IgD-negative memory B cell (primary cell): ENCODE results near the gene RCN2. TPM values are rescaled to one million over a fixed set of nuclear protein-coding genes. Genes with fewer than 3 reads are reported as not detected.
A peak's percentile ranks its signal among the peaks of the same experiment; 100 is the strongest.
"Not testable (repeated sequence)": the region's sequence is repeated elsewhere in the genome, so short reads cannot be mapped to it uniquely, and the experiment has no call there.

Experiments used
- H3K27ac Mint-ChIP-seq, 3 donors: one replicate each; pipeline ENCODE4 v1.8.0; 2020 to 2022; ENCODE audit warnings: mild to moderate bottlenecking in 3 of 3, mixed read lengths in 3 of 3, moderate library complexity in 1 of 3
- H3K27me3 Mint-ChIP-seq: one replicate; pipeline ENCODE4 v1.8.0; 2021; ENCODE audit warnings: mixed read lengths
- H3K36me3 Mint-ChIP-seq: one replicate; pipeline ENCODE4 v1.8.0; 2020; ENCODE audit warnings: mild to moderate bottlenecking, mixed read lengths
- H3K4me1 Mint-ChIP-seq, 3 donors: one replicate each; pipeline ENCODE4 v1.8.0; 2020 to 2022; ENCODE audit warnings: mixed read lengths in 3 of 3, mild to moderate bottlenecking in 1 of 3
- H3K4me3 Mint-ChIP-seq, 4 donors: one replicate each; pipeline ENCODE4 v1.8.0; 2020 to 2022; ENCODE audit warnings: mild to moderate bottlenecking in 4 of 4, mixed read lengths in 4 of 4, moderate library complexity in 3 of 4
- H3K9me3 Mint-ChIP-seq, 3 donors: one replicate each; pipeline ENCODE4 v1.8.0; 2020 to 2021; ENCODE audit warnings: mixed read lengths in 3 of 3, mild to moderate bottlenecking in 1 of 3
- polyA plus RNA-seq: library from polyadenylated mRNA; unstranded; fragments of 300-500 nt; fragmentation: Illumina TruSeq; gene quantifications from one replicate; pipeline ENCODE4 v1.2.3, GENCODE V29; 2021

RCN2 gene
- polyA plus RNA-seq, 1 donor from 2014 or later = 46.6 TPM

DNA sequence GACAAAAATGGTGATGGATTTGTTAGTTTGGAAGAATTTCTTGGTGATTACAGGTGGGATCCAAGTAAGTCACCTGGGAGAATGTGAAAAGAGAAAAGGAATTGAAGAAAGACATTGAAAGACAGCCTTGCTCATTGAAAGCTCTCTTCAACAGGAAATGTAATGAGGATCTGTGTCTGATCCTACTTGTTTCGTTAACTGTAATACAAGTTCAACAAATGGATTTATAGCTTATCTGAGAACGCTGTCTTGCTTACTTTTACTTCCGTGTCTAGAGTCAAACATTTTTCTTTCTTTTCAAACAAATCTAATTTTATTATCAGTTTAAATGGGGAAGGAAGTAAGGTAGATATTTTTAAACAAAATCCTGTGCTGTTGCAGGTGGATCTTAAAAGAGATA, 15.9 kb downstream of the RCN2 start:
- peaks cover 18% of the 10 kb centered on the region for H3K36me3 Mint-ChIP-seq
- peaks cover 24 to 33% (median 32%) of the 10 kb centered on the region in 3 donors for H3K4me1 Mint-ChIP-seq
- peak overlapping the region; percentile 12 to 61 (median 20) for H3K27ac Mint-ChIP-seq
- H3K9me3 Mint-ChIP-seq = peaks cover 0 to 2% (median 0%) of the 10 kb centered on the region in 3 donors
- H3K4me3 Mint-ChIP-seq = peak overlapping the region; percentile 8 to 65 (median 23)
- no peaks in the 10 kb centered on the region for H3K27me3 Mint-ChIP-seq

DNA sequence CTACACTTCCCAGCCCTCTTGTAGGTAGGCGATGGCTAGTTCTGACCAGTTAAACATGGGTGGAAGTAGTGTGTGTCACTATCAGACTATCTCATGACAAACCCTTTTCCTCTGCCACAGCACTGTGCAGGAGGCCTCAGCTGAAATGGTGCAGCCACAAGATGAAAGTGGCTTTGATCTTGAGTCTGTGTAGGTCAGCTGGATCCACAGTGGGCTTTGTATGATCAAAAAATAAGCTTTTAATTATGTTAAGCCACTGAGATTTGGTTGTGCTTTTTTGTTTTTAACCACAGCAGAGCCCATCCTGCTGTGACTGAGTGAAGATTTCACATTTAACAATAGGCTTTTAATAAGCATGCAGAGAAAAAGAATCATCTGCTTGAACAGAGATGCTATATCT, 19.7 kb downstream of the RCN2 start:
- no peaks in the 10 kb centered on the region for H3K27me3 Mint-ChIP-seq
- H3K9me3 Mint-ChIP-seq = no peaks in the 10 kb centered on the region
- H3K4me3 Mint-ChIP-seq = no peak overlapping the region
- peaks cover 23 to 26% (median 24%) of the 10 kb centered on the region in 3 donors for H3K4me1 Mint-ChIP-seq
- H3K27ac Mint-ChIP-seq = no peak overlapping the region
- no peaks in the 10 kb centered on the region for H3K36me3 Mint-ChIP-seq

DNA sequence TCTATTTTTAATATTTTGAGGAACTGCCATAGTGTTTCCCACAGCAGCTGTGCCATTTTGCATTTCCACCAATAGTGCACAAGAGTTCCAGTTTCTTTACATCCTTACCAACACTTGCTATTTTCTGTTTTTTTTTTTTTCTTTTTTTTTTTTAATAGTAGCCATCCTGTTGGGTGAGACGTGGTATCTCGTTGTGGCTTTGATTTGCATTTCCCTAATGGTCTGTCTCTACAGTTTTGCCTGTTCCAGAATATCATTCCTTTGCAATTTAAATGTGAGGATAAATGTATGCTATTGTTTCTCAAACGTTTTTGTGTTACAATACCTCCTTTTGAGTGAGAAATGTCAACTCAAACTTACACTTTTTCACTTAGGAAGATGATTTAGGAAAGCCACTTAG, 22.4 kb downstream of the RCN2 start:
- Mint-ChIP-seq H3K36me3 (no peaks in the 10 kb centered on the region), H3K27me3 (no peaks in the 10 kb centered on the region), H3K4me1 (peaks cover 0 to 4% (median 3%) of the 10 kb centered on the region in 3 donors), H3K4me3 (no peak overlapping the region), H3K27ac (no peak overlapping the region), H3K9me3 (no peaks in the 10 kb centered on the region)

DNA sequence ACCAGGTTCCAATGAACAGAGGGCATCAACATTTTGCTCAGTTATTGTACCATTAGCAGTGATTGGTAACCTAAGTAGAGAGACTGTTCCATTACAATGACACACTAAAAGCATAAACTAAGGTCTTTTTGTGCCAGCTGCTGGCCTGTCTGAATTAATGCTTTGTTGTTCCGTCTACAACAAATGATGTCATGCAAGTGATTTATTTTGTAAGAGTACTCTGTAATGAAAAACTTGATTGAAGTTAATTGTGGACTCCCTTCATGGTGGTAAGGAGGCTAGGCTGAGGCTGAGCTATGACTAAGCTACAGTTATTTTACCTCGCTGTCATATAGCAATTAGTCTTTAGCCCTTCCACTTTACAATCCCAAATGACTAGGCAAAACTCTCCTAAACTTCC, 23.2 kb downstream of the RCN2 start:
- Mint-ChIP-seq H3K4me3 (no peak overlapping the region), H3K27ac (no peak overlapping the region), H3K9me3 (no peaks in the 10 kb centered on the region), H3K4me1 (peaks cover 0 to 4% (median 3%) of the 10 kb centered on the region in 3 donors), H3K27me3 (no peaks in the 10 kb centered on the region), H3K36me3 (no peaks in the 10 kb centered on the region)

DNA sequence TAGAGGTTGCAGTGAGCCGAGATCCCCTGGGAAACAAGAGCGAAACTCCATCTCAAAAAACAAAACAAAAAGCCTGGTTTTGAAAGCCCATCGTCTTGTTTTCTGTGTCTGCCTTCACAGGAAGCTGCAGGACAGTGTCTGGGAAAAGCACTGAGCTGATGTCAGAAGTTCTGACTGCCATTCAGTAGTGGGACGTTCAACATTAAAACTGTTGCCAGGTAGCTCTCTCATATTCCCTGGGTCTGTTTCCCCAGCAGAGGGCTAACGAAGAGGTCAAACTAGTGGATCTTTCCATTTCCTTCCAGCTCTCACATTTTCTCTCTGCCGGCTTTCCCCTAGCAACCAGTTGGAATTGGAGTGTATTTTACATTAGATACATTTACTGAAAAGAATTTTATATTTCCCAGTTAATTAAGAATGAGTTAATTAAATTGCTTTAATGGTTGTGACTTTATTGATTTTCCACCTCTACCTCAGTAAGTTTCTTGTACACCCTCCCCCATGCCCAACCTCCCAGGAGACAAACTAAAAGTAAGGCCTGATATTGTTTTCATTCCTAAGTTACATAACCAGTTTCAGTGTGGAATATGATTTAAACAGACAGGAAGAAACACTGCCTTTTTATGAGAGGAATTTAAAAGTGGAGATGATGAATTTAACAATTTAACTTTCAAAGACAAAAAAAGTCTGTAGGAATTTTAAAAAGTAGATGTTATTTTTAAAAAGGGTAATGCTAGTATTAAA, 29.9 kb downstream of the RCN2 start:
- Mint-ChIP-seq H3K36me3 (no peaks in the 10 kb centered on the region), H3K4me1 (peaks cover 7 to 9% (median 9%) of the 10 kb centered on the region in 3 donors), H3K27ac (no peak overlapping the region), H3K4me3 (peak overlapping the region in 1 of 4 donors; percentile 9), H3K9me3 (no peaks in the 10 kb centered on the region), H3K27me3 (peaks cover 4% of the 10 kb centered on the region)

DNA sequence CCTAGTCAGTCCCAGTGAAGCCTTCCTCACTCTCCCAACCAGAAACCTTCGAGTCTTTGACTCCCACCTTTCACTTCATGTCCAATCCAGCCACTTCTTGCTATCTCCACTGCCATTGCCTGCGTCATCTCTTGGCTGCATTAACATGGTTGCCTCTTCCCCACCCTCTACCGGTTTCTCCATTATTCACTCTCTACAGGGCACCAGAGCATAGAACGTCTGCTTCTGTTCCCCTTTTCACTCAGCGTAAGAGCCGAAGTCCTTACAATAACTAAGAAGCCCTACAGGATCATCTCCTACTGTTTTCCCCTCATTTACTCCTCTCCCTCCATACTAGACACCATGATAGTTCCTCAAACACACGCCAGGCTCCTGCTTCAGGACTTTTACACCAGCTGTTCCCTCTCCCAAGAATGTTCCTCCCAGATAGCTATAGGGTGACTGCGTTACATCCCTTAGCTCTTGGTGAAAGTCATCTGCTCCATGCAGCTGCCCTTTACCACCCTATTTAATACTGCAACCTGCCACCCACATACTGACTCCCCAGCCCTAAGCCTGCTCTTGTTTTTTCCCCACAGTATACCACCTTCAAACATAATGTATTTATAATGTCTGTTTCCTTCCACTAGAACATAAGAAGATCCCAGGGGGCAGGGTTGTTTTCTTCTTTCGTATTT, 30.9 kb downstream of the RCN2 start:
- Mint-ChIP-seq H3K4me1 (peaks cover 7 to 9% (median 9%) of the 10 kb centered on the region in 3 donors), H3K9me3 (no peaks in the 10 kb centered on the region), H3K27ac (no peak overlapping the region), H3K36me3 (no peaks in the 10 kb centered on the region), H3K27me3 (peaks cover 4% of the 10 kb centered on the region), H3K4me3 (peak overlapping the region in 2 of 4 donors; percentile 6 to 59)

DNA sequence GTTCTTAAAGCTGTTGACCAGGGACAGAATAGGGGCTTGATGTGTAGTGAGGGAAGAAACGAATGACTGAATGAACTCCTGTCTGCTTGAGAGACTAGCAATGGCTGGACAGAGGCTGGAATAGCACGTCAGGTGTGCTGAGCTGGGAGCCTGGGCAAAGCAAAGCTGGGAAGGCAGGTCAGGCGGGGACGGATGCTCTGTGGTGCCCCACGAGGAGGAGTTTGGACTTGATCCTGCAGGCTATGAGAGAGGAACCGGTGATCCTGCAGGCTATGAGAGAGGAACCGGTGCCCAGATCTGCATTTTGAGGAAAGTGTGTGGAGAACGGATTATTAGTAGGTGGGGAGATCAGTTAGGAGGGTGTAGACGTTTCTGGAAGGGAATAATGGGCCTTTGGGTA, 32.0 kb downstream of the RCN2 start:
- H3K27me3 Mint-ChIP-seq = peaks cover 4% of the 10 kb centered on the region
- H3K4me1 Mint-ChIP-seq = peaks cover 7 to 9% (median 9%) of the 10 kb centered on the region in 3 donors
- no peaks in the 10 kb centered on the region for H3K9me3 Mint-ChIP-seq
- H3K27ac Mint-ChIP-seq = no peak overlapping the region
- no peak overlapping the region for H3K4me3 Mint-ChIP-seq
- no peaks in the 10 kb centered on the region for H3K36me3 Mint-ChIP-seq

DNA sequence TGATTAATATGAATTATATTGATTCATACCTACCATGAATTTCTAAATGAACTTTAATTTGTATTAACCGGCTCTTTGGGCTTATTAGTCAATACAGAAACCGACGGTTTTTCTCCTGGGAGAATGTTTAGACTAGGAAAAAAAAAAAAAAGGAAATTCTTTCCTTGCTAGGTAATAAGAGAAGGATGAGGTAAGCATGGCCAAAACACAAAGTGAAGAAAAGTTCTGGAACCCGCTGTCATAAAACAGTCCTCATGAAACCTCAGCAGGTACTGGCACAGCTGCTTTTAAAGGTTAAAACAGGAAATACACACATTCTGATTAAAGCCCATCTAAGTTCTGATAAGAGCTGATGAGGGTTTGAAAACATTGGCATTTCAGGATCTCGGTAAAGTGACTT, 32.6 kb downstream of the RCN2 start:
- Mint-ChIP-seq H3K9me3 (no peaks in the 10 kb centered on the region), H3K36me3 (no peaks in the 10 kb centered on the region), H3K4me1 (peaks cover 7 to 9% (median 9%) of the 10 kb centered on the region in 3 donors), H3K27ac (no peak overlapping the region), H3K27me3 (peaks cover 4% of the 10 kb centered on the region), H3K4me3 (no peak overlapping the region)

DNA sequence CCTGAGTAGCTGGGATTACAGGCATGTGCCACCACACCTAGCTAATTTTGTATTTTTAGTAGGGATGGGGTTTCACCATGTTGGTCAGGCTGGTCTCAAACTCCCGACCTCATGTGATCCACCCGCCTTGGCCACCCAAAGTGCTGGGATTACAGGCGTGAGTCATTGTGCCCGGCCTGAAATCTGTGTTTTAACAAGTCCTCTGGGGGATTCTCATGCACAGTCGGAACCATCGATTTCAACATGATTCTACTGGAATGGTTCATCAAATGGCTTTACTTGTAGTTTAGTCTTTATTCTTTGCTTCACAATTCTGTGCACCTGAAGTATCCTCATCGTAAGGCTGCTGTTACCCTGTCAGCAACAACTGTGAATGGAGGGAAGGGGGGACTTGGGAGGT, 34.5 kb downstream of the RCN2 start:
- H3K36me3 Mint-ChIP-seq, H3K9me3 Mint-ChIP-seq, H3K4me3 Mint-ChIP-seq, H3K4me1 Mint-ChIP-seq, H3K27ac Mint-ChIP-seq, H3K27me3 Mint-ChIP-seq: not testable (repeated sequence)

DNA sequence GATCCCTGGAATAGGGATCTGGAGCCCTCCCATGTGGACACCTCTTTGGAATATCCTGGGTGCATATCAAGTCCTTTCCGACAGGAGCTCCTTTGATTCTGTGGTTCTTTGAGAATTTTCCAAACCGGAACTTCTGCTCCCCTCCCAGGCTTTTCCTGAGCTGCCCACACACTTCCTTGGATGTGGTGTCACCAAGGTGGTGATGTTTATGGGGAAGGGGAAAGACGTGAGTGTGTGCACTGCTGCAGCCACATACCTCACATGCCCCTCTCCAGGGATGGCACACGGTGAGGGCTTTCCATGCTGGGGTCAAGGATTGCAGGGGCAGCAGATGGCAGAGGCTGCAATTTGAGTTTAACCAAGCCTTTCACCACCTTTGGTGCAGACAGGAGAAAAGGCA, 35.5 kb downstream of the RCN2 start:
- Mint-ChIP-seq H3K4me1 (peaks cover 6 to 9% (median 7%) of the 10 kb centered on the region in 3 donors), H3K36me3 (no peaks in the 10 kb centered on the region), H3K4me3 (no peak overlapping the region), H3K27ac (no peak overlapping the region), H3K9me3 (no peaks in the 10 kb centered on the region), H3K27me3 (peaks cover 4% of the 10 kb centered on the region)

DNA sequence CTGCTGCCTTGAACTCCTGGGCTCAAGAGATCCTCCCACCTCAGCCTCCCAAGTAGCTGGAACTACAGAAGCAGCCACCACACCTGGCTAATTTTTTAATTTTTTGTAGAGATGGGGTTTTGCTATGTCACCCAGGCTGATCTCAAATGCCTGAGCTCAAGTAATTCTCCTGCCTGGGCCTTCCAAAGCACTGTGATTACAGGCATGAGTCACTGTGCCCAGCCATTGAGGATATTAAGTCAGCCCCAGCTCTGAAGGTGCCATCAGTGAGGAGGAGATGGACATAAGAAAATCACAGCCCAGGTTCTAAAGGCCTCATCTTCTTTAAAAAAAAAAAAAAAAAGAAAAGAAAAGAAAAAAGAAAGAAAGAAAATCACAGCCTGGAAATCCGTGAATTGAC, 36.8 kb downstream of the RCN2 start:
- no peak overlapping the region for H3K27ac Mint-ChIP-seq
- H3K4me1 Mint-ChIP-seq = peaks cover 0 to 5% (median 0%) of the 10 kb centered on the region in 3 donors
- no peaks in the 10 kb centered on the region for H3K9me3 Mint-ChIP-seq

DNA sequence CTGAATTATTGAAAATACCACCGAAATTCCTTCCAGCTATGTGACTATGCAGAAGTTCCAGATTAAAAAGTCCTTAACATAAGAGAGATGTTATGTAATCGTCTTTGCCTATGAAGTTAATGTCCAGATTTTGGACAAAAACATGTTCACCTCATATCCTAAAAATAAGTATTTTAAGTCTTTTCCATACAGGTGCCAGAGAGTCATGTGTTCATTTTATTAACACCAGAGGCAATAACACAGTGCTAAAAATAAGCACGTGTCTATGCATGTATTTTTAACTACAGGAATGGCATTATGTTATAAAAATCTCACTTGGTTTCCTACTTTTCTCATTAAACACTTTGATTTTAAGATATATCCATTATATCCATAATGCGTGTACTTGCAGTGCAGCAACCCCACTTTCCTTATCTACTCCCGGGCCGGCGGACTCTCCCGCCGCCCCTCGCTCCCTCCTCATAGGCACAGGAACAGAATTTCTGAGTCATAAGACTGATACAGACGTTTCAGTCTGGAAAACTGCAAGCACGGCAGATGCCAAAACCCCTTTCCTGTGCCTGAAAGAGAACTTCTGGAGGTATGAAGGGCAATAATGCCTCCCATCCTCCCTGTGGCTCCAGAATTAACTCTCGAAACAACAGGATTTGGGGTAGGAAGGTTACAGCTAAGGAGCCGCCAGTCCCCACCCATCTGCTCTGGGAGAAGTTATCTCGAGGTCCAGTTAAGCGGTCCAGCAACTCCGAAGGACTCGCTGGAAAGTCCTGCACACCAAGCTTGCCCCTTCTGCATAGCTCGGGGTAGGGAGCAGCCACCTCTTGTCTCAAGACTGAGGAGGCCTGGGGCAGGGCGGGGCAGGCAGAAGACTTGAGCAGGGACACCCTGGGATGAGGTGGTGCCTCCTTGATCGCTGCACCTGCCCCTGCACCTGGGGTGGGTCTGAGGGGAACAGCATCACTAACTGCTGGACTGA, 41.1 kb downstream of the RCN2 start:
- no peaks in the 10 kb centered on the region for H3K9me3 Mint-ChIP-seq
- peak overlapping the region in 1 of 3 donors; percentile 87 for H3K27ac Mint-ChIP-seq
- H3K4me3 Mint-ChIP-seq = no peak overlapping the region
- H3K36me3 Mint-ChIP-seq = no peaks in the 10 kb centered on the region
- peaks cover 0 to 6% (median 4%) of the 10 kb centered on the region in 3 donors for H3K4me1 Mint-ChIP-seq
- no peaks in the 10 kb centered on the region for H3K27me3 Mint-ChIP-seq

More for the DNA sequence above, 36.8 kb downstream of the RCN2 start:
- no peak overlapping the region for H3K4me3 Mint-ChIP-seq
- no peaks in the 10 kb centered on the region for H3K27me3 Mint-ChIP-seq
- no peaks in the 10 kb centered on the region for H3K36me3 Mint-ChIP-seq

DNA sequence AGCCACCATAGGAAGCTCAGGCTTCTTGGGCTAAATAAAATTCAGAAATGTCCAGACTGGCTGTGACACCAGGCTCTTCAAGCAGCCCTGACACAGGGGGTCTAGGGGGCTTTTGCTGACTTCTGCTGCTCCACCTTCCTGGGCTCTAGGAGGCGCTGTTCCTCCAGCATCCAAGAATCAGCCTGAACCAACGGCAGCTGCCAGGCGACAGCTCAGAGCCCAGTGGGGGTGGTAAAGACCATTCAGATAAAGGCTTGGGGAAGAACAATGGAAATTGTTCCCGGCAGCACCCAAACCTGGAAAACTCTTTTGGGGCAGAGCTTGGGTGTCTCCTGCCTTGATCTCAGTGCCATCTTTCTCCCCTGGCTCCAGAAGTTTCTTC, 41.8 kb downstream of the RCN2 start:
- H3K27me3 Mint-ChIP-seq = no peaks in the 10 kb centered on the region
- H3K4me3 Mint-ChIP-seq = no peak overlapping the region
- H3K27ac Mint-ChIP-seq = peak overlapping the region in 1 of 3 donors; percentile 87
- no peaks in the 10 kb centered on the region for H3K36me3 Mint-ChIP-seq
- H3K9me3 Mint-ChIP-seq = no peaks in the 10 kb centered on the region
- H3K4me1 Mint-ChIP-seq = peaks cover 0 to 6% (median 6%) of the 10 kb centered on the region in 3 donors

DNA sequence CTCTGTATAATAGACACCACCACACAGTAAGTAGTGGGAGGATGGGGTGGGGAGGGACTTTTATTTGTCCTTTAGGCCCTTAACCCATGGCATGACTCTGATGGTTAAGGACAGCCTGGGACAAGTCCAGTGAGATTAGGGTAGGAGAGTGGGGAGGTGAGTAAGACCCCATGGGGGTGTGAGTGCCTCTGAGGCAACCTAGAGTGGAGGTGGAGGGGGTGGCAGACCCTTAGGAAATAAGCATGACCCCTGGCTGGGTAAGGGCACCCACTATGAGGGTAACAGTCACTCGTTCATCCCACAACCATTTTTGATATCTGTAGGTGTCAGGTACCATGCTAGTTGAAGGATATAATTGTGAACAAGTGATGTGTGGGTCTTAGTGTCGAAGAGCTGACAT, 42.4 kb downstream of the RCN2 start:
- Mint-ChIP-seq H3K4me1 (peaks cover 0 to 6% (median 6%) of the 10 kb centered on the region in 3 donors), H3K27ac (peak overlapping the region in 1 of 3 donors; percentile 87), H3K27me3 (no peaks in the 10 kb centered on the region), H3K36me3 (no peaks in the 10 kb centered on the region), H3K4me3 (no peak overlapping the region), H3K9me3 (no peaks in the 10 kb centered on the region)
